H9 (cell line): ENCODE results near the gene ANKMY1. TPM values are rescaled to one million over a fixed set of nuclear protein-coding genes. Genes with fewer than 3 reads are reported as not detected.

Experiments used
- DNase-seq: peaks from one replicate; pipeline ENCODE4 v3.0.0-alpha.2; 2017
- H2AFZ ChIP-seq: one replicate; pipeline ENCODE4 v1.6.1; 2013; ENCODE audit warnings: mild to moderate bottlenecking, low read length, control low read depth, moderate library complexity
- H2AK5ac ChIP-seq: 2 replicates; pipeline ENCODE4 v1.6.1; 2013; ENCODE audit warnings: low read length, control low read depth, mixed read lengths; ENCODE audit not compliant: insufficient read length
- H2BK120ac ChIP-seq: one replicate; pipeline ENCODE4 v1.6.1; 2013; ENCODE audit warnings: low read depth, mild to moderate bottlenecking, low read length, control low read depth, inconsistent platforms; ENCODE audit not compliant: poor library complexity, severe bottlenecking
- H2BK12ac ChIP-seq: 2 replicates; pipeline ENCODE4 v1.6.1; 2013; ENCODE audit warnings: low read length, control low read depth, mixed read lengths, low read depth; ENCODE audit not compliant: insufficient read length
- H2BK15ac ChIP-seq: 2 replicates; pipeline ENCODE4 v1.6.1; 2013; ENCODE audit warnings: low read depth, low read length, control low read depth
- H2BK20ac ChIP-seq: one replicate; pipeline ENCODE4 v1.6.1; 2013; ENCODE audit warnings: low read depth, mild to moderate bottlenecking, low read length, control low read depth, inconsistent platforms; ENCODE audit not compliant: poor library complexity, severe bottlenecking
- H2BK5ac ChIP-seq: 2 replicates; pipeline ENCODE4 v1.6.1; 2013; ENCODE audit warnings: low read length, control low read depth, mixed read lengths; ENCODE audit not compliant: insufficient read length
- H3K14ac ChIP-seq: 2 replicates; pipeline ENCODE4 v1.6.1; 2013; ENCODE audit warnings: low read length, control low read depth; ENCODE audit not compliant: insufficient read depth
- H3K18ac ChIP-seq: 2 replicates; pipeline ENCODE4 v1.6.1; 2013; ENCODE audit warnings: low read depth, mild to moderate bottlenecking, mixed read lengths, low read length, control low read depth; ENCODE audit not compliant: insufficient read length
- H3K23ac ChIP-seq: 2 replicates; pipeline ENCODE4 v1.6.1; 2013; ENCODE audit warnings: low read length, control low read depth, mixed read lengths, low read depth; ENCODE audit not compliant: insufficient read length
- H3K23me2 ChIP-seq: 2 replicates; pipeline ENCODE4 v1.6.1; 2013; ENCODE audit warnings: low read depth, mild to moderate bottlenecking, mixed read lengths, low read length, control low read depth; ENCODE audit not compliant: insufficient read length, poor library complexity, severe bottlenecking
- H3K27ac ChIP-seq: 2 replicates; pipeline ENCODE4 v1.5.1; 2013; ENCODE audit warnings: low read length, control low read depth, mixed read lengths, low read depth; ENCODE audit not compliant: insufficient read length
- H3K27me3 ChIP-seq: 2 replicates; pipeline ENCODE4 v1.6.1; 2013; ENCODE audit warnings: low read length, control low read depth, inconsistent platforms; ENCODE audit not compliant: insufficient read depth
- H3K4ac ChIP-seq: 2 replicates; pipeline ENCODE4 v1.6.1; 2013; ENCODE audit warnings: low read depth, mild to moderate bottlenecking, control low read depth, inconsistent platforms, low read length, moderate library complexity
- H3K4me1 ChIP-seq: 2 replicates; pipeline ENCODE4 v1.6.1; 2013; ENCODE audit warnings: low read length, control low read depth, inconsistent platforms; ENCODE audit not compliant: insufficient read depth
- H3K4me2 ChIP-seq: 2 replicates; pipeline ENCODE4 v1.6.1; 2013; ENCODE audit warnings: low read length, control low read depth, mixed read lengths; ENCODE audit not compliant: insufficient read length, insufficient read depth
- H3K56ac ChIP-seq: 2 replicates; pipeline ENCODE4 v1.6.1; 2013; ENCODE audit warnings: low read depth, mild to moderate bottlenecking, mixed read lengths, low read length, control low read depth; ENCODE audit not compliant: insufficient read length
- H3K79me1 ChIP-seq: 2 replicates; pipeline ENCODE4 v1.6.1; 2013; ENCODE audit warnings: low read depth, mild to moderate bottlenecking, moderate library complexity, low read length, control low read depth, inconsistent platforms; ENCODE audit not compliant: insufficient read depth, poor library complexity, severe bottlenecking
- H3K79me2 ChIP-seq: 2 replicates; pipeline ENCODE4 v1.6.1; 2013; ENCODE audit warnings: low read length, control low read depth, inconsistent platforms; ENCODE audit not compliant: insufficient read depth
- H3K9ac ChIP-seq: 2 replicates; pipeline ENCODE4 v1.6.1; 2013; ENCODE audit warnings: low read length, control low read depth, mixed read lengths; ENCODE audit not compliant: insufficient read length; ENCODE audit errors: extremely low read depth
- H3K9me3 ChIP-seq: one replicate; pipeline ENCODE4 v1.6.1; 2013; ENCODE audit warnings: low read depth, low read length, inconsistent platforms; ENCODE audit not compliant: control insufficient read depth
- H3T11ph ChIP-seq: one replicate; pipeline ENCODE4 v1.6.1; 2013; ENCODE audit warnings: mild to moderate bottlenecking, low read length, control low read depth, inconsistent platforms
- H4K20me1 ChIP-seq: one replicate; pipeline ENCODE4 v1.6.1; 2013; ENCODE audit not compliant: control insufficient read depth, insufficient read length, insufficient read depth
- H4K5ac ChIP-seq: 2 replicates; pipeline ENCODE4 v1.6.1; 2013; ENCODE audit warnings: low read depth, mild to moderate bottlenecking, mixed read lengths, low read length, control low read depth; ENCODE audit not compliant: insufficient read length
- H4K8ac ChIP-seq: replicated peaks from 2 replicates; pipeline ENCODE4 v1.6.1; 2013; ENCODE audit warnings: low read length, control low read depth, mixed read lengths, low read depth; ENCODE audit not compliant: insufficient read length
- H4K91ac ChIP-seq: 2 replicates; pipeline ENCODE4 v1.6.1; 2013; ENCODE audit warnings: low read depth, mild to moderate bottlenecking, moderate library complexity, mixed read lengths, low read length, control low read depth; ENCODE audit not compliant: insufficient read length
- H3K27ac Mint-ChIP-seq, 3 experiments: 2 replicates in 2 of 3; 3 replicates in 1 of 3; pipeline ENCODE4 v1.8.0; 2020 to 2021; ENCODE audit warnings: mixed read lengths in 3 of 3, mild to moderate bottlenecking in 1 of 3, moderate library complexity in 1 of 3
- H3K27me3 Mint-ChIP-seq: 2 replicates; pipeline ENCODE4 v1.8.0; 2021; ENCODE audit warnings: low read depth, mild to moderate bottlenecking, moderate library complexity, mixed read lengths
- H3K36me3 Mint-ChIP-seq, 3 experiments: 2 replicates in 2 of 3; 3 replicates in 1 of 3; pipeline ENCODE4 v1.8.0; 2020 to 2021; ENCODE audit warnings: low read depth in 3 of 3, mixed read lengths in 3 of 3; ENCODE audit not compliant: insufficient read depth in 1 of 3
- H3K4me1 Mint-ChIP-seq, 2 experiments: 2 replicates each; pipeline ENCODE4 v1.8.0; 2020; ENCODE audit warnings: mixed read lengths in 2 of 2
- H3K4me3 Mint-ChIP-seq, 2 experiments: 2 replicates in 1 of 2; 3 replicates in 1 of 2; pipeline ENCODE4 v1.8.0; 2020 to 2021; ENCODE audit warnings: mild to moderate bottlenecking in 2 of 2, mixed read lengths in 2 of 2, moderate library complexity in 1 of 2
- H3K9me3 Mint-ChIP-seq, 2 experiments: 2 replicates in 1 of 2; 3 replicates in 1 of 2; pipeline ENCODE4 v1.8.0; 2020; ENCODE audit warnings: mild to moderate bottlenecking in 2 of 2, mixed read lengths in 2 of 2, moderate library complexity in 1 of 2
- WGBS: extraction: QIAGEN DNeasy Blood & Tissue Kit; methylation state at CpG from one replicate; pipeline ENCODE4 v1.1.7; 2013; ENCODE audit warnings: missing lambda C conversion rate, low lambda C conversion rate, mixed read lengths; ENCODE audit not compliant: insufficient read length; ENCODE audit errors: extremely low coverage; 5-methylcytosine and 5-hydroxymethylcytosine counted together
- total RNA-seq: library from RNA; stranded (reverse); gene quantifications from 2 replicates; pipeline ENCODE4 v1.2.1, GENCODE V29; 2021
- TF ChIP-seq, protein P1 (sequence below): fragments of 200-600 bp; sonication (generic); conservative IDR thresholded peaks from 3 replicates; pipeline ENCODE4 v1.8.0; 2021; ENCODE audit warnings: antibody characterized with exemption, mild to moderate bottlenecking

ANKMY1 gene
- total RNA-seq, 1 experiment from 2014 or later = 13.7 TPM

DNA sequence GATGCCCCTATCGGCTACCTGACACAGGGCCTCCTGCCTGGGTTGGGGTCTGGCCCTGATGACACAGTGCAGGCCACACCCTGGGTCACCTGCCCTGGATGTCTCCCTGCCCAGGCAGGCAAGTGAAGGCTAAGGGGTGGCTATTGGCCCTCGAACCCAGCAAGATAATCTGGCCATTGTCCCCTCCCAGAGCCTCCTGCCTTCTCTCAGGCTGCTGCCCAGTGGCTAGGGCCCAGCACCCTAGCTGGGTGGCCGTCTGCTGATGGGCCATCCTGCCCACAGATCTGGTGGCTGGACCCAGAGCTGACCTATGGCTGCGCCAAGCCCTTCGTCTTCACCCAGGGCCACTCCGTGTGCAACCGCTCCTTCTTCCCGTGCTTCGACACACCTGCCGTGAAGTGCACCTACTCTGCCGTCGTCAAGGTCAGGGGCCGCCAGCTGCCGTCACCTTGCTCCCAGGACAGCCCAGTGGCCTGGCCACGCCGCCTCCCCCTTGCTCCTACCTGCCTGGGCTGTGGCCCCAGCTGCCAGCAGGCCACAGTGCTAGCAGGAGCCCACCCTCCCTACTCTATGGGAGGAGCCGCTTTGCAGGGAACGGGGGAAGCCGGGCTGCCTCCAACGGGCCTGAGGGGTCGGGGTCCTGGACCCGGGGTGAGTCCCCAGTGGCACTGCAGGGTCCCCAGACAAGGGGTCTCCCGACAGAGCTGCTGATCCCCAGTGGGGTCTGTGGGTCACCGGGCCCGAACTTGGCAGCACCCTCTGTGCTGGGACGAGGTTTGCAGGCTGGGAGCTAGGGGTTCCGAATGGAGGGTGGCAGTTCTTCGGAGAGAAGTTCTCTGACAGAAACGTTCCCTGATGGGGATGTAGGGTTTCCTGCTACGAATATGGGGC lies 14.6 kb upstream of the ANKMY1 start:
- TF ChIP-seq, protein P1, sequence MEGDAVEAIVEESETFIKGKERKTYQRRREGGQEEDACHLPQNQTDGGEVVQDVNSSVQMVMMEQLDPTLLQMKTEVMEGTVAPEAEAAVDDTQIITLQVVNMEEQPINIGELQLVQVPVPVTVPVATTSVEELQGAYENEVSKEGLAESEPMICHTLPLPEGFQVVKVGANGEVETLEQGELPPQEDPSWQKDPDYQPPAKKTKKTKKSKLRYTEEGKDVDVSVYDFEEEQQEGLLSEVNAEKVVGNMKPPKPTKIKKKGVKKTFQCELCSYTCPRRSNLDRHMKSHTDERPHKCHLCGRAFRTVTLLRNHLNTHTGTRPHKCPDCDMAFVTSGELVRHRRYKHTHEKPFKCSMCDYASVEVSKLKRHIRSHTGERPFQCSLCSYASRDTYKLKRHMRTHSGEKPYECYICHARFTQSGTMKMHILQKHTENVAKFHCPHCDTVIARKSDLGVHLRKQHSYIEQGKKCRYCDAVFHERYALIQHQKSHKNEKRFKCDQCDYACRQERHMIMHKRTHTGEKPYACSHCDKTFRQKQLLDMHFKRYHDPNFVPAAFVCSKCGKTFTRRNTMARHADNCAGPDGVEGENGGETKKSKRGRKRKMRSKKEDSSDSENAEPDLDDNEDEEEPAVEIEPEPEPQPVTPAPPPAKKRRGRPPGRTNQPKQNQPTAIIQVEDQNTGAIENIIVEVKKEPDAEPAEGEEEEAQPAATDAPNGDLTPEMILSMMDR = no peak
- Histone ChIP-seq H4K91ac (no peak overlapping the region), H3K4me2 (no peak overlapping the region), H2AFZ (no peak overlapping the region), H3K14ac (no peak overlapping the region; the same call in 1 of the 2 replicates), H3T11ph (no peak overlapping the region), H2BK15ac (no peak overlapping the region), H3K18ac (no peak overlapping the region), H3K27ac (no peak overlapping the region), H3K79me1 (no peaks in the 10 kb centered on the region), H3K79me2 (no peaks in the 10 kb centered on the region; the same call in 1 of the 2 replicates), H3K27me3 (peaks cover 13% of the 10 kb centered on the region), H2BK12ac (no peak overlapping the region), H2AK5ac (no peak overlapping the region), H4K5ac (no peak overlapping the region), H3K4me1 (peaks cover 2% of the 10 kb centered on the region; the same call in 1 of the 2 replicates), H3K4ac (no peak overlapping the region), H2BK120ac (no peak overlapping the region), H2BK5ac (no peak overlapping the region), H4K20me1 (no peaks in the 10 kb centered on the region), H2BK20ac (no peak overlapping the region), H3K9me3 (no peaks in the 10 kb centered on the region), H4K8ac (no peak overlapping the region), H3K23ac (no peak overlapping the region), H3K9ac (no peak overlapping the region), H3K56ac (no peak overlapping the region), H3K23me2 (peaks cover 11% of the 10 kb centered on the region)
- WGBS = no CpG with 5 or more reads among the region's 30 CpGs
- Mint-ChIP-seq H3K9me3 (no peaks in the 10 kb centered on the region), H3K27me3 (peaks cover 14% of the 10 kb centered on the region), H3K36me3 (peaks cover 0 to 2% (median 0%) of the 10 kb centered on the region in 3 experiments; a peak in 1 of 7 replicates), H3K4me3 (no peak overlapping the region), H3K4me1 (peaks cover 4 to 5% of the 10 kb centered on the region in 2 experiments), H3K27ac (peak overlapping the region in 1 of 3 experiments; percentile 87; a peak in 1 of 7 replicates)
- no peak for DNase-seq
